Measurements from ENCODE around the gene EFNA5. TPM values are rescaled to one million over a fixed set of nuclear protein-coding genes. Genes with fewer than 3 reads are reported as not detected.

EFNA5 gene
- total and polyA plus RNA-seq, 4 donors: 0.14 to 0.93 (median 0.54) TPM

GRCh38 chr5:107668154-107669095, 2.3 kb downstream of the EFNA5 start:
- Histone ChIP-seq H3K9me3 (ENCODE audit: control insufficient read depth in 4 of 4, low read length in 3 of 4) (no peaks in the 10 kb centered on the region), H3K4me1 (ENCODE audit: control insufficient read depth in 4 of 4, insufficient read depth in 4 of 4, low read length in 3 of 4) (peaks cover 18 to 53% (median 43%) of the 10 kb centered on the region in 4 donors), H3K36me3 (ENCODE audit: control insufficient read depth in 4 of 4, insufficient read depth in 3 of 4, low read depth in 1 of 4, low read length in 3 of 4) (no peaks in the 10 kb centered on the region), H3K27ac (ENCODE audit: low read depth in 1 of 2, low read length in 2 of 2) (no peak overlapping the region), H3K27me3 (ENCODE audit: control insufficient read depth in 4 of 4, insufficient read depth in 4 of 4, low read length in 3 of 4) (peaks cover 0 to 9% (median 8%) of the 10 kb centered on the region in 4 donors), H3K4me3 (ENCODE audit: low read depth in 1 of 3, low read length in 3 of 3) (peak overlapping the region in 1 of 3 donors; percentile 72), H3K9ac (ENCODE audit: low read depth in 1 of 2, low read length in 2 of 2) (no peak overlapping the region)
- WGBS: 28% methylated on average over 11 of the region's 11 CpGs
- TF ChIP-seq RAD21 (IDR thresholded peaks at IDR 0.05) (no peak), HNF4G (IDR thresholded peaks at IDR 0.05) (no peak), EGR1 (IDR thresholded peaks at IDR 0.05; ENCODE audit: low read depth in 2 of 2) (no peak)
- DNase-seq (ENCODE audit: low spot score): no peak

- no peak for DNase-seq (ENCODE audit: low spot score)
- peaks cover 11 to 30% (median 21%) of the 10 kb centered on the region in 4 donors for H3K4me1 ChIP-seq (ENCODE audit: control insufficient read depth in 4 of 4, insufficient read depth in 4 of 4, low read length in 3 of 4)
- 55% methylated on average over 3 of the region's 3 CpGs for WGBS
- H3K27me3 ChIP-seq (ENCODE audit: control insufficient read depth in 4 of 4, insufficient read depth in 4 of 4, low read length in 3 of 4): peaks cover 0 to 17% (median 8%) of the 10 kb centered on the region in 4 donors
- H3K36me3 ChIP-seq (ENCODE audit: control insufficient read depth in 4 of 4, insufficient read depth in 3 of 4, low read depth in 1 of 4, low read length in 3 of 4): no peaks in the 10 kb centered on the region
- TF ChIP-seq GABPA (IDR thresholded peaks at IDR 0.05 in 1 of 2, conservative IDR thresholded peaks at IDR 0.05 in 1 of 2) (no peak), CTCF (IDR thresholded peaks at IDR 0.05; ENCODE audit: low read depth, low read length, missing input control) (no peak), MAX (IDR thresholded peaks at IDR 0.05) (no peak), NR2F2 (IDR thresholded peaks at IDR 0.05) (no peak), FOXA2 (IDR thresholded peaks at IDR 0.05) (no peak), FOXA1 (IDR thresholded peaks at IDR 0.05) (no peak), RAD21 (IDR thresholded peaks at IDR 0.05) (no peak), YY1 (IDR thresholded peaks at IDR 0.05) (no peak), HNF4A (conservative IDR thresholded peaks at IDR 0.05) (no peak), TAF1 (conservative IDR thresholded peaks at IDR 0.05) (no peak), ATF3 (IDR thresholded peaks at IDR 0.05) (no peak), HNF4G (IDR thresholded peaks at IDR 0.05) (no peak), REST (IDR thresholded peaks at IDR 0.05) (no peak), ZBTB33 (IDR thresholded peaks at IDR 0.05) (no peak), JUND (IDR thresholded peaks at IDR 0.05) (no peak), RXRA (IDR thresholded peaks at IDR 0.05) (no peak)
- no peaks in the 10 kb centered on the region for H3K9me3 ChIP-seq (ENCODE audit: control insufficient read depth in 4 of 4, low read length in 3 of 4)
- no peak overlapping the region for H3K9ac ChIP-seq (ENCODE audit: low read depth in 1 of 2, low read length in 2 of 2)
- H3K27ac ChIP-seq (ENCODE audit: low read depth in 1 of 2, low read length in 2 of 2): no peak overlapping the region
- H3K4me3 ChIP-seq (ENCODE audit: low read depth in 1 of 3, low read length in 3 of 3): no peak overlapping the region
Measured at GRCh38 chr5:107666051-107666655, 4.6 kb downstream of the EFNA5 start.

All from liver (tissue), 9 donors.